GM23338 (cell line): ENCODE measurements around the gene TTC3. TPM values are rescaled to one million over a fixed set of nuclear protein-coding genes. Genes with fewer than 3 reads are reported as not detected.
"Not testable (repeated sequence)": the region's sequence is repeated elsewhere in the genome, so short reads cannot be mapped to it uniquely, and the experiment has no call there.

Source experiments
- ATAC-seq: fragments of 200-7000 bp; cut with Tn5 transposase; 3 replicates; pipeline ENCODE4 v1.9.1; 2020
- DNase-seq: peaks from one replicate; pipeline ENCODE4 v3.0.0-alpha.2; 2015; ENCODE audit warnings: low spot score
- H2AFZ ChIP-seq: fragments of 200-600 bp; sonication (generic); 2 replicates; pipeline ENCODE4 v1.8.0; 2016; ENCODE audit warnings: antibody characterized with exemption, mild to moderate bottlenecking, moderate library complexity
- H3F3A ChIP-seq: fragments of 200-600 bp; sonication (generic); replicated peaks from 2 replicates; pipeline ENCODE4 v1.8.0; 2017; ENCODE audit warnings: antibody characterized with exemption, mixed run types, low read depth
- H3K27ac ChIP-seq: fragments of 200-600 bp; sonication (generic); 2 replicates; pipeline ENCODE4 v1.6.1; 2016; ENCODE audit warnings: low read depth
- H3K27me3 ChIP-seq: fragments of 200-600 bp; sonication (generic); 2 replicates; pipeline ENCODE4 v1.8.0; 2016; ENCODE audit warnings: mild to moderate bottlenecking, mixed run types, moderate library complexity; ENCODE audit not compliant: insufficient read depth
- H3K36me3 ChIP-seq: fragments of 200-600 bp; sonication (generic); 2 replicates; pipeline ENCODE4 v1.8.0; 2016; ENCODE audit warnings: mild to moderate bottlenecking; ENCODE audit not compliant: insufficient read depth
- H3K4me1 ChIP-seq: fragments of 200-600 bp; sonication (generic); 2 replicates; pipeline ENCODE4 v1.8.0; 2016; ENCODE audit warnings: mild to moderate bottlenecking, moderate library complexity; ENCODE audit not compliant: insufficient read depth
- H3K4me2 ChIP-seq: fragments of 200-600 bp; sonication (generic); 2 replicates; pipeline ENCODE4 v1.7.1; 2017; ENCODE audit warnings: mixed run types
- H3K4me3 ChIP-seq: fragments of 200-600 bp; sonication (generic); 2 replicates; pipeline ENCODE4 v1.6.1; 2016; ENCODE audit warnings: mixed run types
- H3K79me2 ChIP-seq: fragments of 200-600 bp; sonication (generic); replicated peaks from 2 replicates; pipeline ENCODE4 v1.8.0; 2017; ENCODE audit warnings: mild to moderate bottlenecking; ENCODE audit not compliant: insufficient read depth
- H3K9me2 ChIP-seq: fragments of 200-600 bp; sonication (generic); 2 replicates; pipeline ENCODE4 v1.8.0; 2017; ENCODE audit not compliant: insufficient read depth
- H4K20me1 ChIP-seq: fragments of 200-600 bp; sonication (generic); replicated peaks from 2 replicates; pipeline ENCODE4 v1.8.0; 2017; ENCODE audit warnings: mild to moderate bottlenecking; ENCODE audit not compliant: insufficient read depth
- H3K27ac Mint-ChIP-seq: 2 replicates; pipeline ENCODE4 v1.8.0; 2020; ENCODE audit warnings: inconsistent platforms, mild to moderate bottlenecking, moderate library complexity, mixed read lengths
- H3K27me3 Mint-ChIP-seq: 3 replicates; pipeline ENCODE4 v1.8.0; 2022; ENCODE audit warnings: low read depth, mild to moderate bottlenecking, moderate library complexity, mixed read lengths, inconsistent platforms; ENCODE audit not compliant: insufficient read depth, poor library complexity
- H3K36me3 Mint-ChIP-seq: 3 replicates; pipeline ENCODE4 v1.8.0; 2021; ENCODE audit warnings: low read depth, mild to moderate bottlenecking, inconsistent platforms, moderate library complexity, mixed read lengths
- H3K4me1 Mint-ChIP-seq: 3 replicates; pipeline ENCODE4 v1.8.0; 2020; ENCODE audit warnings: mild to moderate bottlenecking, inconsistent platforms, mixed read lengths
- H3K4me3 Mint-ChIP-seq: 3 replicates; pipeline ENCODE4 v1.8.0; 2021; ENCODE audit warnings: moderate library complexity, mild to moderate bottlenecking, inconsistent platforms, mixed read lengths
- H3K9me3 Mint-ChIP-seq: 3 replicates; pipeline ENCODE4 v1.8.0; 2020; ENCODE audit warnings: moderate library complexity, mild to moderate bottlenecking, inconsistent platforms, mixed read lengths
- ZNF331 ChIP-seq: fragments of 250-450 bp; sonication (Bioruptor Pico); IDR thresholded peaks from 2 replicates; pipeline ENCODE4 v1.5.0; 2020; ENCODE audit warnings: low read depth, mild to moderate bottlenecking, moderate library complexity
- polyA plus RNA-seq: library from polyadenylated mRNA; unstranded; fragments of >200 nt; fragmentation: Nextera tagmentation; extraction: Ambion mirVana; gene quantifications from 2 replicates; pipeline ENCODE4 v1.2.1, GENCODE V29; 2016
- total RNA-seq: library from RNA; depleted of rRNA; stranded (reverse); fragments of >200 nt; shearing (Covaris generic); gene quantifications from 2 replicates; pipeline ENCODE4 v1.2.3, GENCODE V29; 2014
- TF ChIP-seq, protein P1 (sequence below): fragments of 250-450 bp; sonication (Bioruptor Pico); IDR thresholded peaks from 2 replicates; pipeline ENCODE4 v1.5.0; 2020; ENCODE audit warnings: mild to moderate bottlenecking, moderate library complexity
- TF ChIP-seq, protein P2 (sequence below): IDR thresholded peaks from 2 replicates; pipeline ENCODE4 v1.6.1; 2016; ENCODE audit warnings: antibody characterized with exemption

The TTC3 gene
- total and polyA plus RNA-seq, 2 experiments from 2014 or later: 28.9 to 48.6 TPM

DNA sequence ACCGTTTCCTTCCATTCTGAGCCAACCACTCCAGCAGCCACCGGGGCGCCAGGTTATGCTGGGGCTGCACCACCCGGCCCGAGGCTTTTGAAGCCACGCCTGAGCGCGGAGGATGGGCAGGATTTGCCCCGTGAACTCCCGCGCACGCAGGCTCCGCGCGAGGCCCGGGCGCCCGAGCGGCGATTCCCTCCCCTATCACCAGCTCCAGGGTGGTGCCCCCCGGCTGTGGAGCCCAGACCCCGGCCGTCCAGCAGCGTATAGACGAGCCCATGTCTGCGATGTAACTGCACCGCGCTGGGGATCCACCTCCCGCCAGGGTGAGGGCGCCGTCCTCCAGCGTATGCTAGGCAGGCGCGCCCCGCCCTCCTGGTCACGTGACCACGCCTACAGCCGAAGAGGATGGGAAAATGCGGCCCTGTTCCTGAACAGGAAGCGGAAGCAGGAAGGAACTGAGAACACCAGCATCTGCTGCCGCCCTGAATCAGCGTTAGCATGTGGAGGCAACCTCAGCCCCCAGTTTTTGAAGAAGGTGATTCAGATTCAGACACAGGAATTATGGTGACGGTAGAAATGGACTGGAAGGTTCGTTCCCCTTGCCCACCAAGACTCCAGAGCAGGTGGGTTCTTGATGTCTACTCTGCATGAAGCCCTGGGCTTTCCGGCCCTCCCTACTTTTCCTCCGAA is 148.1 kb downstream of the TTC3 start (continued):
- TF ChIP-seq, protein P1, sequence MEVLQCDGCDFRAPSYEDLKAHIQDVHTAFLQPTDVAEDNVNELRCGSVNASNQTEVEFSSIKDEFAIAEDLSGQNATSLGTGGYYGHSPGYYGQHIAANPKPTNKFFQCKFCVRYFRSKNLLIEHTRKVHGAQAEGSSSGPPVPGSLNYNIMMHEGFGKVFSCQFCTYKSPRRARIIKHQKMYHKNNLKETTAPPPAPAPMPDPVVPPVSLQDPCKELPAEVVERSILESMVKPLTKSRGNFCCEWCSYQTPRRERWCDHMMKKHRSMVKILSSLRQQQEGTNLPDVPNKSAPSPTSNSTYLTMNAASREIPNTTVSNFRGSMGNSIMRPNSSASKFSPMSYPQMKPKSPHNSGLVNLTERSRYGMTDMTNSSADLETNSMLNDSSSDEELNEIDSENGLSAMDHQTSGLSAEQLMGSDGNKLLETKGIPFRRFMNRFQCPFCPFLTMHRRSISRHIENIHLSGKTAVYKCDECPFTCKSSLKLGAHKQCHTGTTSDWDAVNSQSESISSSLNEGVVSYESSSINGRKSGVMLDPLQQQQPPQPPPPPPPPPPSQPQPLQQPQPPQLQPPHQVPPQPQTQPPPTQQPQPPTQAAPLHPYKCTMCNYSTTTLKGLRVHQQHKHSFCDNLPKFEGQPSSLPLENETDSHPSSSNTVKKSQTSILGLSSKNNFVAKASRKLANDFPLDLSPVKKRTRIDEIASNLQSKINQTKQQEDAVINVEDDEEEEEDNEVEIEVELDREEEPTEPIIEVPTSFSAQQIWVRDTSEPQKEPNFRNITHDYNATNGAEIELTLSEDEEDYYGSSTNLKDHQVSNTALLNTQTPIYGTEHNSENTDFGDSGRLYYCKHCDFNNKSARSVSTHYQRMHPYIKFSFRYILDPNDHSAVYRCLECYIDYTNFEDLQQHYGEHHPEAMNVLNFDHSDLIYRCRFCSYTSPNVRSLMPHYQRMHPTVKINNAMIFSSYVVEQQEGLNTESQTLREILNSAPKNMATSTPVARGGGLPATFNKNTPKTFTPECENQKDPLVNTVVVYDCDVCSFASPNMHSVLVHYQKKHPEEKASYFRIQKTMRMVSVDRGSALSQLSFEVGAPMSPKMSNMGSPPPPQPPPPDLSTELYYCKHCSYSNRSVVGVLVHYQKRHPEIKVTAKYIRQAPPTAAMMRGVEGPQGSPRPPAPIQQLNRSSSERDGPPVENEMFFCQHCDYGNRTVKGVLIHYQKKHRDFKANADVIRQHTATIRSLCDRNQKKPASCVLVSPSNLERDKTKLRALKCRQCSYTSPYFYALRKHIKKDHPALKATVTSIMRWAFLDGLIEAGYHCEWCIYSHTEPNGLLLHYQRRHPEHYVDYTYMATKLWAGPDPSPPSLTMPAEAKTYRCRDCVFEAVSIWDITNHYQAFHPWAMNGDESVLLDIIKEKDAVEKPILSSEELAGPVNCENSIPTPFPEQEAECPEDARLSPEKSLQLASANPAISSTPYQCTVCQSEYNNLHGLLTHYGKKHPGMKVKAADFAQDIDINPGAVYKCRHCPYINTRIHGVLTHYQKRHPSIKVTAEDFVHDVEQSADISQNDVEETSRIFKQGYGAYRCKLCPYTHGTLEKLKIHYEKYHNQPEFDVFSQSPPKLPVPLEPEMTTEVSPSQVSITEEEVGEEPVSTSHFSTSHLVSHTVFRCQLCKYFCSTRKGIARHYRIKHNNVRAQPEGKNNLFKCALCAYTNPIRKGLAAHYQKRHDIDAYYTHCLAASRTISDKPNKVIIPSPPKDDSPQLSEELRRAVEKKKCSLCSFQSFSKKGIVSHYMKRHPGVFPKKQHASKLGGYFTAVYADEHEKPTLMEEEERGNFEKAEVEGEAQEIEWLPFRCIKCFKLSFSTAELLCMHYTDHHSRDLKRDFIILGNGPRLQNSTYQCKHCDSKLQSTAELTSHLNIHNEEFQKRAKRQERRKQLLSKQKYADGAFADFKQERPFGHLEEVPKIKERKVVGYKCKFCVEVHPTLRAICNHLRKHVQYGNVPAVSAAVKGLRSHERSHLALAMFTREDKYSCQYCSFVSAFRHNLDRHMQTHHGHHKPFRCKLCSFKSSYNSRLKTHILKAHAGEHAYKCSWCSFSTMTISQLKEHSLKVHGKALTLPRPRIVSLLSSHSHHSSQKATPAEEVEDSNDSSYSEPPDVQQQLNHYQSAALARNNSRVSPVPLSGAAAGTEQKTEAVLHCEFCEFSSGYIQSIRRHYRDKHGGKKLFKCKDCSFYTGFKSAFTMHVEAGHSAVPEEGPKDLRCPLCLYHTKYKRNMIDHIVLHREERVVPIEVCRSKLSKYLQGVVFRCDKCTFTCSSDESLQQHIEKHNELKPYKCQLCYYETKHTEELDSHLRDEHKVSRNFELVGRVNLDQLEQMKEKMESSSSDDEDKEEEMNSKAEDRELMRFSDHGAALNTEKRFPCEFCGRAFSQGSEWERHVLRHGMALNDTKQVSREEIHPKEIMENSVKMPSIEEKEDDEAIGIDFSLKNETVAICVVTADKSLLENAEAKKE (CRISPR knock-in tag): no peak
- TF ChIP-seq ZNF331: no peak

DNA sequence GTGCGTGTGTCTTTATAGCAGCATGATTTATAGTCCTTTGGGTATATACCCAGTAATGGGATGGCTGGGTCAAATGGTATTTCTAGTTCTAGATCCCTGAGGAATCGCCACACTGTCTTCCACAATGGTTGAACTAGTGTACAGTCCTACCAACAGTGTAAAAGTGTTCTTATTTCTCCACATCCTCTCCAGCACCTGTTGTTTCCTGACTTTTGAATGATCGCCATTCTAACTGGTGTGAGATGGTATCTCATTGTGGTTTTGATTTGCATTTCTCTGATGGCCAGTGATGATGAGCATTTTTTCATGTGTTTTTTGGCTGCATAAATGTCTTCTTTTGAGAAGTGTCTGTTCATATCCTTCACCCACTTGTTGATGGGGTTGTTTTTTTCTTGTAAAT is 149.2 kb downstream of the TTC3 start:
- H3K27ac ChIP-seq, H3K9me2 ChIP-seq, H3K27ac Mint-ChIP-seq, H3K4me3 ChIP-seq, H2AFZ ChIP-seq, DNase-seq, H3K4me2 ChIP-seq, H3F3A ChIP-seq, H3K4me1 Mint-ChIP-seq, H3K79me2 ChIP-seq, H3K4me3 Mint-ChIP-seq, ATAC-seq, H4K20me1 ChIP-seq, H3K4me1 ChIP-seq: not testable (repeated sequence)
- Mint-ChIP-seq H3K27me3 (peaks cover 19% of the 10 kb centered on the region), H3K36me3 (peaks cover 58% of the 10 kb centered on the region), H3K9me3 (peaks cover 33% of the 10 kb centered on the region; the same call in 2 of the 3 replicates)
- Histone ChIP-seq H3K27me3 (peaks cover 17% of the 10 kb centered on the region), H3K36me3 (peaks cover 19% of the 10 kb centered on the region)

DNA sequence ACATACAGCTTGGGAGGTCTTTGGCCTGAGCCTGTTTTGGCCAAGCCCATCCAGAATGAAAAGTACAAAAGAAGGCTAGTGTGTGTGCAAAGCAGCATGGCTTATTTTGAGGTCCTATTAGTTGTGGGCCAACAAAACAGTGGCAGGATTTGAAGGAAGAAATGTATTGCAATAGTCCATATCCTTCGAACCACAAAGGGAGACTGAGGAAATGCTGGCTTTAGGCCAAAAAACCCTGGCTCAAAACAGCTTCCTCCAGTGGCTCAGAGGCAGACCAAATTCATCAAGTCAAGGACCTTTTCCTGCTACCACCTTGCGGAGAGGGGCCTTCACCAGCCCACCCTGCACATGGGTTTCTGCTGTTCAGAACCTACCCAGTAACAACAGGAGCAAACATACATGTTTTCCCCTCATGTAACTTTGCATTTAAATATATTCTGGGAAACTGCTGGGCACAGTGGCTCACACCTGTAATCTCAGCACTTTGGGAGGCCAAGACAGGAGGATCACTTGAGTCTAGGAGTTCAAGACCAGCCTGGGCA is 150.8 kb downstream of the TTC3 start:
- Histone ChIP-seq H3K79me2 (no peaks in the 10 kb centered on the region), H3K4me2 (no peak overlapping the region), H3K9me2 (no peaks in the 10 kb centered on the region; the same call in 1 of the 2 replicates), H3K4me3 (no peak overlapping the region), H4K20me1 (no peaks in the 10 kb centered on the region), H3F3A (no peaks in the 10 kb centered on the region), H3K4me1 (no peaks in the 10 kb centered on the region; the same call in 1 of the 2 replicates), H3K36me3 (peaks cover 19% of the 10 kb centered on the region), H3K27ac (no peak overlapping the region), H3K27me3 (peaks cover 17% of the 10 kb centered on the region), H2AFZ (no peak overlapping the region)
- Mint-ChIP-seq H3K9me3 (peaks cover 33% of the 10 kb centered on the region; the same call in 2 of the 3 replicates), H3K4me3 (no peak overlapping the region), H3K27me3 (peaks cover 19% of the 10 kb centered on the region), H3K27ac (no peak overlapping the region), H3K4me1 (peaks cover 6% of the 10 kb centered on the region), H3K36me3 (peaks cover 71% of the 10 kb centered on the region)
- ATAC-seq (no peak), DNase-seq (no peak)
- TF ChIP-seq, protein P2, sequence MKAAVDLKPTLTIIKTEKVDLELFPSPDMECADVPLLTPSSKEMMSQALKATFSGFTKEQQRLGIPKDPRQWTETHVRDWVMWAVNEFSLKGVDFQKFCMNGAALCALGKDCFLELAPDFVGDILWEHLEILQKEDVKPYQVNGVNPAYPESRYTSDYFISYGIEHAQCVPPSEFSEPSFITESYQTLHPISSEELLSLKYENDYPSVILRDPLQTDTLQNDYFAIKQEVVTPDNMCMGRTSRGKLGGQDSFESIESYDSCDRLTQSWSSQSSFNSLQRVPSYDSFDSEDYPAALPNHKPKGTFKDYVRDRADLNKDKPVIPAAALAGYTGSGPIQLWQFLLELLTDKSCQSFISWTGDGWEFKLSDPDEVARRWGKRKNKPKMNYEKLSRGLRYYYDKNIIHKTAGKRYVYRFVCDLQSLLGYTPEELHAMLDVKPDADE: no peak
